Measurements from ENCODE around the gene MMEL1. TPM values are rescaled to one million over a fixed set of nuclear protein-coding genes. Genes with fewer than 3 reads are reported as not detected.
A peak's percentile ranks its signal among the peaks of the same experiment; 100 is the strongest.

MMEL1 gene
- total and polyA plus RNA-seq, 2 experiments from 2014 or later: 0.57 to 0.90 TPM

DNA sequence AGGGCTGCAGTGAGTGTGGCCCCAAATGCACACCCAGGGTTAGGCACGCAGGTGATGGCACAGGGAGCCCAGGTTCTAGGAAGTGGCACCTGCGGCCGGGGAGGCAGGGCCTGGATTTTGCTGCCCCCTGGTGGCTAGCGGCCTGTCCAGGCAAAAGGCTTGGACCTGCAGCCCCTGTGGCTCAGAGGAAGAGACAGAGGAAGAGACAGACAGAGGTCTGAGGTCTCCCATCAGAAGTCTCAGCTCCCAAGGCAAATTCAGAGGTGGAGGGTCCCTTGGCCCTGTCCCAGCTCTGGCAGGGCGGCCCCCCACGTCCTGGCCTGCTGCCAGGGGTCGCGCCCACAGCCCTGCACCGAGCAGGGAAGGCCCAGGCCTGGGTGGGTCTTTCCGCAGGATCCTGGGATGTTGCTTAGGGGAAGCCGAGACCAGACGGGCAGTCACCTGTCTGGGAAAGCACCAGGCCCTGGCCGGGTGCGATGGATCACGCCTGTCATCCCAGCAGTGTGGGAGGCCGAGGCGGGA is 84.7 kb downstream of the MMEL1 start:
- Histone ChIP-seq H3K27me3 (ENCODE audit: insufficient read depth) (no peaks in the 10 kb centered on the region), H2AFZ (no peak overlapping the region), H3K4me2 (peak overlapping the region; percentile 92), H4K20me1 (replicated peaks; ENCODE audit: insufficient read depth) (no peaks in the 10 kb centered on the region), H3K27ac (ENCODE audit: low read depth) (0 out of 2 replicates have a peak overlapping the region, but pooled peaks have one; percentile 50), H3K36me3 (ENCODE audit: insufficient read depth) (no peaks in the 10 kb centered on the region), H3K4me1 (ENCODE audit: insufficient read depth) (peaks cover 16% of the 10 kb centered on the region; the same call in 1 of the 2 replicates), H3F3A (replicated peaks; ENCODE audit: low read depth) (peaks cover 4% of the 10 kb centered on the region; the same call in 1 of the 2 replicates), H3K9me2 (ENCODE audit: insufficient read depth) (no peaks in the 10 kb centered on the region), H3K4me3 (peak overlapping the region; percentile 85), H3K79me2 (replicated peaks; ENCODE audit: insufficient read depth) (no peaks in the 10 kb centered on the region)
- ATAC-seq (peak; percentile 46), DNase-seq (ENCODE audit: low spot score) (peak; percentile 89)
- TF ChIP-seq, protein P1, sequence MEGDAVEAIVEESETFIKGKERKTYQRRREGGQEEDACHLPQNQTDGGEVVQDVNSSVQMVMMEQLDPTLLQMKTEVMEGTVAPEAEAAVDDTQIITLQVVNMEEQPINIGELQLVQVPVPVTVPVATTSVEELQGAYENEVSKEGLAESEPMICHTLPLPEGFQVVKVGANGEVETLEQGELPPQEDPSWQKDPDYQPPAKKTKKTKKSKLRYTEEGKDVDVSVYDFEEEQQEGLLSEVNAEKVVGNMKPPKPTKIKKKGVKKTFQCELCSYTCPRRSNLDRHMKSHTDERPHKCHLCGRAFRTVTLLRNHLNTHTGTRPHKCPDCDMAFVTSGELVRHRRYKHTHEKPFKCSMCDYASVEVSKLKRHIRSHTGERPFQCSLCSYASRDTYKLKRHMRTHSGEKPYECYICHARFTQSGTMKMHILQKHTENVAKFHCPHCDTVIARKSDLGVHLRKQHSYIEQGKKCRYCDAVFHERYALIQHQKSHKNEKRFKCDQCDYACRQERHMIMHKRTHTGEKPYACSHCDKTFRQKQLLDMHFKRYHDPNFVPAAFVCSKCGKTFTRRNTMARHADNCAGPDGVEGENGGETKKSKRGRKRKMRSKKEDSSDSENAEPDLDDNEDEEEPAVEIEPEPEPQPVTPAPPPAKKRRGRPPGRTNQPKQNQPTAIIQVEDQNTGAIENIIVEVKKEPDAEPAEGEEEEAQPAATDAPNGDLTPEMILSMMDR (conservative IDR thresholded peaks at IDR 0.05; ENCODE audit: low read depth in 2 of 2): peak; percentile 85 to 94
- TF ChIP-seq, protein P2, sequence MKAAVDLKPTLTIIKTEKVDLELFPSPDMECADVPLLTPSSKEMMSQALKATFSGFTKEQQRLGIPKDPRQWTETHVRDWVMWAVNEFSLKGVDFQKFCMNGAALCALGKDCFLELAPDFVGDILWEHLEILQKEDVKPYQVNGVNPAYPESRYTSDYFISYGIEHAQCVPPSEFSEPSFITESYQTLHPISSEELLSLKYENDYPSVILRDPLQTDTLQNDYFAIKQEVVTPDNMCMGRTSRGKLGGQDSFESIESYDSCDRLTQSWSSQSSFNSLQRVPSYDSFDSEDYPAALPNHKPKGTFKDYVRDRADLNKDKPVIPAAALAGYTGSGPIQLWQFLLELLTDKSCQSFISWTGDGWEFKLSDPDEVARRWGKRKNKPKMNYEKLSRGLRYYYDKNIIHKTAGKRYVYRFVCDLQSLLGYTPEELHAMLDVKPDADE (IDR thresholded peaks at IDR 0.05): no peak
- TF ChIP-seq STAT1 (IDR thresholded peaks at IDR 0.05; ENCODE audit: unreplicated experiment) (no peak), ZNF331 (CRISPR knock-in tag; IDR thresholded peaks at IDR 0.05; ENCODE audit: low read depth) (no peak), CREB1 (CRISPR knock-in tag; IDR thresholded peaks at IDR 0.05; ENCODE audit: low read depth) (no peak), EZH2 (IDR thresholded peaks at IDR 0.05; ENCODE audit: low read depth, unreplicated experiment) (no peak)
- TF ChIP-seq, protein P3, sequence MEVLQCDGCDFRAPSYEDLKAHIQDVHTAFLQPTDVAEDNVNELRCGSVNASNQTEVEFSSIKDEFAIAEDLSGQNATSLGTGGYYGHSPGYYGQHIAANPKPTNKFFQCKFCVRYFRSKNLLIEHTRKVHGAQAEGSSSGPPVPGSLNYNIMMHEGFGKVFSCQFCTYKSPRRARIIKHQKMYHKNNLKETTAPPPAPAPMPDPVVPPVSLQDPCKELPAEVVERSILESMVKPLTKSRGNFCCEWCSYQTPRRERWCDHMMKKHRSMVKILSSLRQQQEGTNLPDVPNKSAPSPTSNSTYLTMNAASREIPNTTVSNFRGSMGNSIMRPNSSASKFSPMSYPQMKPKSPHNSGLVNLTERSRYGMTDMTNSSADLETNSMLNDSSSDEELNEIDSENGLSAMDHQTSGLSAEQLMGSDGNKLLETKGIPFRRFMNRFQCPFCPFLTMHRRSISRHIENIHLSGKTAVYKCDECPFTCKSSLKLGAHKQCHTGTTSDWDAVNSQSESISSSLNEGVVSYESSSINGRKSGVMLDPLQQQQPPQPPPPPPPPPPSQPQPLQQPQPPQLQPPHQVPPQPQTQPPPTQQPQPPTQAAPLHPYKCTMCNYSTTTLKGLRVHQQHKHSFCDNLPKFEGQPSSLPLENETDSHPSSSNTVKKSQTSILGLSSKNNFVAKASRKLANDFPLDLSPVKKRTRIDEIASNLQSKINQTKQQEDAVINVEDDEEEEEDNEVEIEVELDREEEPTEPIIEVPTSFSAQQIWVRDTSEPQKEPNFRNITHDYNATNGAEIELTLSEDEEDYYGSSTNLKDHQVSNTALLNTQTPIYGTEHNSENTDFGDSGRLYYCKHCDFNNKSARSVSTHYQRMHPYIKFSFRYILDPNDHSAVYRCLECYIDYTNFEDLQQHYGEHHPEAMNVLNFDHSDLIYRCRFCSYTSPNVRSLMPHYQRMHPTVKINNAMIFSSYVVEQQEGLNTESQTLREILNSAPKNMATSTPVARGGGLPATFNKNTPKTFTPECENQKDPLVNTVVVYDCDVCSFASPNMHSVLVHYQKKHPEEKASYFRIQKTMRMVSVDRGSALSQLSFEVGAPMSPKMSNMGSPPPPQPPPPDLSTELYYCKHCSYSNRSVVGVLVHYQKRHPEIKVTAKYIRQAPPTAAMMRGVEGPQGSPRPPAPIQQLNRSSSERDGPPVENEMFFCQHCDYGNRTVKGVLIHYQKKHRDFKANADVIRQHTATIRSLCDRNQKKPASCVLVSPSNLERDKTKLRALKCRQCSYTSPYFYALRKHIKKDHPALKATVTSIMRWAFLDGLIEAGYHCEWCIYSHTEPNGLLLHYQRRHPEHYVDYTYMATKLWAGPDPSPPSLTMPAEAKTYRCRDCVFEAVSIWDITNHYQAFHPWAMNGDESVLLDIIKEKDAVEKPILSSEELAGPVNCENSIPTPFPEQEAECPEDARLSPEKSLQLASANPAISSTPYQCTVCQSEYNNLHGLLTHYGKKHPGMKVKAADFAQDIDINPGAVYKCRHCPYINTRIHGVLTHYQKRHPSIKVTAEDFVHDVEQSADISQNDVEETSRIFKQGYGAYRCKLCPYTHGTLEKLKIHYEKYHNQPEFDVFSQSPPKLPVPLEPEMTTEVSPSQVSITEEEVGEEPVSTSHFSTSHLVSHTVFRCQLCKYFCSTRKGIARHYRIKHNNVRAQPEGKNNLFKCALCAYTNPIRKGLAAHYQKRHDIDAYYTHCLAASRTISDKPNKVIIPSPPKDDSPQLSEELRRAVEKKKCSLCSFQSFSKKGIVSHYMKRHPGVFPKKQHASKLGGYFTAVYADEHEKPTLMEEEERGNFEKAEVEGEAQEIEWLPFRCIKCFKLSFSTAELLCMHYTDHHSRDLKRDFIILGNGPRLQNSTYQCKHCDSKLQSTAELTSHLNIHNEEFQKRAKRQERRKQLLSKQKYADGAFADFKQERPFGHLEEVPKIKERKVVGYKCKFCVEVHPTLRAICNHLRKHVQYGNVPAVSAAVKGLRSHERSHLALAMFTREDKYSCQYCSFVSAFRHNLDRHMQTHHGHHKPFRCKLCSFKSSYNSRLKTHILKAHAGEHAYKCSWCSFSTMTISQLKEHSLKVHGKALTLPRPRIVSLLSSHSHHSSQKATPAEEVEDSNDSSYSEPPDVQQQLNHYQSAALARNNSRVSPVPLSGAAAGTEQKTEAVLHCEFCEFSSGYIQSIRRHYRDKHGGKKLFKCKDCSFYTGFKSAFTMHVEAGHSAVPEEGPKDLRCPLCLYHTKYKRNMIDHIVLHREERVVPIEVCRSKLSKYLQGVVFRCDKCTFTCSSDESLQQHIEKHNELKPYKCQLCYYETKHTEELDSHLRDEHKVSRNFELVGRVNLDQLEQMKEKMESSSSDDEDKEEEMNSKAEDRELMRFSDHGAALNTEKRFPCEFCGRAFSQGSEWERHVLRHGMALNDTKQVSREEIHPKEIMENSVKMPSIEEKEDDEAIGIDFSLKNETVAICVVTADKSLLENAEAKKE (CRISPR knock-in tag; IDR thresholded peaks at IDR 0.05): no peak
- Mint-ChIP-seq H3K4me1 (peaks cover 2% of the 10 kb centered on the region; the same call in 1 of the 3 replicates), H3K4me3 (peak overlapping the region; percentile 77; the same call in 2 of the 3 replicates), H3K27me3 (ENCODE audit: insufficient read depth, low read depth, poor library complexity) (peaks cover 9% of the 10 kb centered on the region), H3K27ac (no peak overlapping the region), H3K36me3 (ENCODE audit: low read depth) (no peaks in the 10 kb centered on the region), H3K9me3 (no peaks in the 10 kb centered on the region)

All from GM23338 (cell line).